ENCODE measurements around the gene ARID4B. TPM values are rescaled to one million over a fixed set of nuclear protein-coding genes. Genes with fewer than 3 reads are reported as not detected.
"Not testable (repeated sequence)": the region's sequence is repeated elsewhere in the genome, so short reads cannot be mapped to it uniquely, and the experiment has no call there.

ARID4B gene
- total RNA-seq, 2 experiments from 2014 or later, result 30.1 to 30.6 TPM

- H3K36me3 Mint-ChIP-seq, result peaks cover 17% of the 10 kb centered on the region
- DNase-seq, result no peak
- no peak overlapping the region for H3K27ac Mint-ChIP-seq
- H3K4me3 Mint-ChIP-seq, result no peak overlapping the region
- peaks cover 3% of the 10 kb centered on the region for H3K4me1 Mint-ChIP-seq
- H3K9me3 Mint-ChIP-seq, result no peaks in the 10 kb centered on the region
- H3K27me3 Mint-ChIP-seq, result no peaks in the 10 kb centered on the region
Observed at GRCh38 chr1:235176486-235176885, 151.5 kb downstream of the ARID4B start.

- Mint-ChIP-seq H3K27me3 (no peaks in the 10 kb centered on the region), H3K36me3 (peaks cover 17% of the 10 kb centered on the region), H3K4me3 (no peak overlapping the region), H3K9me3 (no peaks in the 10 kb centered on the region), H3K27ac (no peak overlapping the region), H3K4me1 (no peaks in the 10 kb centered on the region)
- no peak for DNase-seq
Observed at GRCh38 chr1:235169986-235170385, 158.0 kb downstream of the ARID4B start.

GRCh38 chr1:235168375-235168774 lies 159.6 kb downstream of the ARID4B start:
- peaks cover 3% of the 10 kb centered on the region for H3K9me3 Mint-ChIP-seq
- no peaks in the 10 kb centered on the region for H3K27me3 Mint-ChIP-seq
- no peak overlapping the region for H3K27ac Mint-ChIP-seq
- peaks cover 15% of the 10 kb centered on the region for H3K36me3 Mint-ChIP-seq
- H3K4me1 Mint-ChIP-seq, result no peaks in the 10 kb centered on the region
- H3K4me3 Mint-ChIP-seq, result no peak overlapping the region
- no peak for DNase-seq

- peaks cover 10% of the 10 kb centered on the region for H3K4me1 Mint-ChIP-seq
Observed at GRCh38 chr1:235161685-235162327, 166.2 kb downstream of the ARID4B start.

GRCh38 chr1:235160957-235161684 lies 166.9 kb downstream of the ARID4B start, which contains the start of gene RBM34:
RBM34 (minus strand) TSS chr1:235161250; CDS start chr1:235161226, 24 bp downstream.
- Mint-ChIP-seq H3K4me1 (peaks cover 10% of the 10 kb centered on the region), H3K27me3 (no peaks in the 10 kb centered on the region), H3K27ac (peak within 1 kb of the TSS; percentile 99), H3K9me3 (peaks cover 3% of the 10 kb centered on the region), H3K4me3 (peak within 1 kb of the TSS; percentile 99), H3K36me3 (peaks cover 23% of the 10 kb centered on the region)
- DNase-seq, result peak; percentile 95

More at GRCh38 chr1:235161685-235162327, 166.2 kb downstream of the ARID4B start:
- Mint-ChIP-seq H3K27ac (peak overlapping the region; percentile 99), H3K9me3 (peaks cover 3% of the 10 kb centered on the region), H3K27me3 (no peaks in the 10 kb centered on the region), H3K4me3 (peak overlapping the region; percentile 99), H3K36me3 (peaks cover 23% of the 10 kb centered on the region)
- DNase-seq, result no peak

- Mint-ChIP-seq H3K36me3 (peaks cover 19% of the 10 kb centered on the region), H3K4me3 (peak overlapping the region; percentile 99), H3K9me3 (peaks cover 3% of the 10 kb centered on the region), H3K27ac (peak overlapping the region; percentile 99), H3K27me3 (no peaks in the 10 kb centered on the region), H3K4me1 (peaks cover 10% of the 10 kb centered on the region)
- DNase-seq, result no peak
Observed at GRCh38 chr1:235160383-235160956, 167.5 kb downstream of the ARID4B start.

GRCh38 chr1:235159930-235160329 lies 168.0 kb downstream of the ARID4B start:
- not testable (repeated sequence) for DNase-seq, H3K4me1 Mint-ChIP-seq, H3K27me3 Mint-ChIP-seq, H3K9me3 Mint-ChIP-seq
- Mint-ChIP-seq H3K27ac (peak overlapping the region; percentile 99), H3K4me3 (peak overlapping the region; percentile 99), H3K36me3 (peaks cover 18% of the 10 kb centered on the region)

- peak overlapping the region; percentile 44 for H3K4me3 Mint-ChIP-seq
- DNase-seq, H3K27me3 Mint-ChIP-seq, H3K9me3 Mint-ChIP-seq: not testable (repeated sequence)
- H3K4me1 Mint-ChIP-seq, result peaks cover 13% of the 10 kb centered on the region
- peak overlapping the region; percentile 64 for H3K27ac Mint-ChIP-seq
- H3K36me3 Mint-ChIP-seq, result peaks cover 21% of the 10 kb centered on the region
Observed at GRCh38 chr1:235159284-235159683, 168.7 kb downstream of the ARID4B start.

GRCh38 chr1:235158680-235159079 lies 169.3 kb downstream of the ARID4B start:
- H3K27me3 Mint-ChIP-seq, result no peaks in the 10 kb centered on the region
- H3K4me3 Mint-ChIP-seq, result peak overlapping the region; percentile 44
- DNase-seq, result no peak
- peak overlapping the region; percentile 64 for H3K27ac Mint-ChIP-seq
- H3K4me1 Mint-ChIP-seq, result peaks cover 14% of the 10 kb centered on the region
- H3K9me3 Mint-ChIP-seq, result no peaks in the 10 kb centered on the region
- peaks cover 25% of the 10 kb centered on the region for H3K36me3 Mint-ChIP-seq

GRCh38 chr1:235157150-235157549 lies 170.8 kb downstream of the ARID4B start:
- Mint-ChIP-seq H3K27me3 (no peaks in the 10 kb centered on the region), H3K4me1 (peaks cover 16% of the 10 kb centered on the region), H3K9me3 (no peaks in the 10 kb centered on the region), H3K4me3 (no peak overlapping the region), H3K27ac (no peak overlapping the region), H3K36me3 (peaks cover 32% of the 10 kb centered on the region)
- no peak for DNase-seq

- H3K27me3 Mint-ChIP-seq, result no peaks in the 10 kb centered on the region
- H3K4me3 Mint-ChIP-seq, result no peak overlapping the region
- peaks cover 32% of the 10 kb centered on the region for H3K36me3 Mint-ChIP-seq
- no peak overlapping the region for H3K27ac Mint-ChIP-seq
- no peaks in the 10 kb centered on the region for H3K9me3 Mint-ChIP-seq
- DNase-seq, result no peak
- peaks cover 15% of the 10 kb centered on the region for H3K4me1 Mint-ChIP-seq
Observed at GRCh38 chr1:235156740-235157139, 171.2 kb downstream of the ARID4B start.

- Mint-ChIP-seq H3K4me1 (peaks cover 17% of the 10 kb centered on the region), H3K9me3 (no peaks in the 10 kb centered on the region), H3K27me3 (no peaks in the 10 kb centered on the region), H3K36me3 (peaks cover 36% of the 10 kb centered on the region), H3K27ac (no peak overlapping the region), H3K4me3 (no peak overlapping the region)
- DNase-seq, result no peak
Observed at GRCh38 chr1:235156265-235156664, 171.7 kb downstream of the ARID4B start.

GRCh38 chr1:235152235-235152634 lies 175.7 kb downstream of the ARID4B start:
- Mint-ChIP-seq H3K4me3 (no peak overlapping the region), H3K9me3 (no peaks in the 10 kb centered on the region), H3K36me3 (peaks cover 34% of the 10 kb centered on the region), H3K4me1 (peaks cover 26% of the 10 kb centered on the region), H3K27me3 (no peaks in the 10 kb centered on the region), H3K27ac (no peak overlapping the region)
- DNase-seq, result no peak

- H3K27ac Mint-ChIP-seq, result peak overlapping the region; percentile 10
- no peaks in the 10 kb centered on the region for H3K9me3 Mint-ChIP-seq
- H3K36me3 Mint-ChIP-seq, result peaks cover 38% of the 10 kb centered on the region
- no peak for DNase-seq
- H3K4me1 Mint-ChIP-seq, result peaks cover 27% of the 10 kb centered on the region
- no peaks in the 10 kb centered on the region for H3K27me3 Mint-ChIP-seq
- H3K4me3 Mint-ChIP-seq, result no peak overlapping the region
Observed at GRCh38 chr1:235151033-235151432, 176.9 kb downstream of the ARID4B start.

- peaks cover 44% of the 10 kb centered on the region for H3K36me3 Mint-ChIP-seq
- DNase-seq, result no peak
- H3K4me3 Mint-ChIP-seq, result no peak overlapping the region
- H3K9me3 Mint-ChIP-seq, result no peaks in the 10 kb centered on the region
- H3K4me1 Mint-ChIP-seq, result peaks cover 28% of the 10 kb centered on the region
- H3K27me3 Mint-ChIP-seq, result no peaks in the 10 kb centered on the region
- no peak overlapping the region for H3K27ac Mint-ChIP-seq
Observed at GRCh38 chr1:235149824-235150223, 178.2 kb downstream of the ARID4B start.

Data from activated naive CD8-positive, alpha-beta T cell treated with anti-CD3 and anti-CD28 coated beads for 36 hours (primary cell).